ENCODE data around the gene PCSK7. TPM values are rescaled to one million over a fixed set of nuclear protein-coding genes. Genes with fewer than 3 reads are reported as not detected.

PCSK7 gene
- total RNA-seq, 1 experiment from 2014 or later, result 45.7 TPM

GRCh38 chr11:117160826-117161225, 71.0 kb downstream of the PCSK7 start:
- no peak for DNase-seq (ENCODE audit: low read depth)

GRCh38 chr11:117159892-117160291, 72.0 kb downstream of the PCSK7 start:
- no peak for DNase-seq (ENCODE audit: low read depth)

GRCh38 chr11:117157507-117157906, 74.4 kb downstream of the PCSK7 start:
- no peak for DNase-seq (ENCODE audit: low read depth)

- no peak for DNase-seq (ENCODE audit: low read depth)
Observed at GRCh38 chr11:117154468-117154867, 77.4 kb downstream of the PCSK7 start.

Small RNAs within 50 kb of the gene (small RNA-seq; reads per million reads assigned to genes)
- gene RF00564, result not detected

Other genes starting within 250 kb of the PCSK7 start
- gene SIK3, start 133.6 kb downstream of the PCSK7 start, total RNA-seq (2014; rRNA removed; shearing (Covaris generic)), result 14.3 and 15.2 TPM in 2 replicates
- gene PAFAH1B2, start 87.8 kb downstream of the PCSK7 start, total RNA-seq (2014; rRNA removed; shearing (Covaris generic)), result 112 and 120 TPM in 2 replicates
- gene SIDT2, start 53.3 kb downstream of the PCSK7 start, total RNA-seq (2014; rRNA removed; shearing (Covaris generic)), result 3.0 and 4.3 TPM in 2 replicates
- gene TAGLN, start 32.7 kb downstream of the PCSK7 start, total RNA-seq (2014; rRNA removed; shearing (Covaris generic)), result 26.6 and 29.8 TPM in 2 replicates
- gene RNF214, start 598 bp upstream of the PCSK7 start, total RNA-seq (2014; rRNA removed; shearing (Covaris generic)), result 7.5 and 9.3 TPM in 2 replicates
- 1.3 and 3.8 TPM in 2 replicates for gene BACE1-AS, start 59.3 kb upstream of the PCSK7 start, total RNA-seq (2014; rRNA removed; shearing (Covaris generic))
- gene BACE1, start 84.2 kb upstream of the PCSK7 start, total RNA-seq (2014; rRNA removed; shearing (Covaris generic)), result 7.3 and 13.4 TPM in 2 replicates
- 41.4 and 42.9 TPM in 2 replicates for gene CEP164, start 95.8 kb upstream of the PCSK7 start, total RNA-seq (2014; rRNA removed; shearing (Covaris generic))